BLaER1 treated with 17β-estradiol and CSF1 and Interleukin-3, amounts not matched to agents 10 nM and 100 nM (cell line): ENCODE measurements around the gene MED23.

Experiments used
- H3K27ac ChIP-seq, 11 experiments: shearing (Covaris generic); formaldehyde crosslinking; 2 replicates each; pipeline ENCODE4 v1.8.1; 2022
- H3K27me3 ChIP-seq, 11 experiments: shearing (Covaris generic); formaldehyde crosslinking; 2 replicates each; pipeline ENCODE4 v1.8.1; 2022
- H3K36me3 ChIP-seq, 11 experiments: shearing (Covaris generic); formaldehyde crosslinking; 2 replicates each; pipeline ENCODE4 v1.8.1; 2022
- H3K4me1 ChIP-seq, 10 experiments: shearing (Covaris generic); formaldehyde crosslinking; 2 replicates each; pipeline ENCODE4 v1.8.1; 2022
- H3K4me2 ChIP-seq, 11 experiments: shearing (Covaris generic); formaldehyde crosslinking; 2 replicates each; pipeline ENCODE4 v1.8.1; 2022
- H3K4me3 ChIP-seq, 10 experiments: shearing (Covaris generic); formaldehyde crosslinking; 2 replicates each; pipeline ENCODE4 v1.8.1; 2022
- H3K9ac ChIP-seq, 11 experiments: shearing (Covaris generic); formaldehyde crosslinking; 2 replicates each; pipeline ENCODE4 v1.8.1; 2022
- H3K9me3 ChIP-seq, 11 experiments: shearing (Covaris generic); formaldehyde crosslinking; replicated peaks in 1 of 11; 2 replicates each; pipeline ENCODE4 v1.8.1; 2022
- H4K20me1 ChIP-seq, 11 experiments: shearing (Covaris generic); formaldehyde crosslinking; 2 replicates each; pipeline ENCODE4 v1.8.1; 2022
- Cebpa-rat ChIP-seq, 11 experiments: shearing (Covaris generic); IDR thresholded peaks; 2 replicates each; pipeline ENCODE4 v1.8.1; 2022

Gene MED23

GRCh38 chr6:131643855-131644460, 15.9 kb upstream of the MED23 start:
- Histone ChIP-seq H3K9me3 (no peaks in the 10 kb centered on the region), H3K27me3 (no peaks in the 10 kb centered on the region), H3K9ac (no peak overlapping the region), H4K20me1 (no peaks in the 10 kb centered on the region), H3K4me1 (peaks cover 0 to 5% (median 0%) of the 10 kb centered on the region in 10 experiments; a peak in 2 of 20 replicates), H3K27ac (no peak overlapping the region), H3K4me2 (no peak overlapping the region), H3K4me3 (no peak overlapping the region), H3K36me3 (no peaks in the 10 kb centered on the region)
- no peak for TF ChIP-seq Cebpa-rat (IDR thresholded peaks at IDR 0.05)

GRCh38 chr6:131642987-131643611, 15.1 kb upstream of the MED23 start:
- Histone ChIP-seq H4K20me1 (no peaks in the 10 kb centered on the region), H3K9ac (no peak overlapping the region), H3K36me3 (no peaks in the 10 kb centered on the region), H3K4me3 (no peak overlapping the region), H3K27me3 (no peaks in the 10 kb centered on the region), H3K9me3 (no peaks in the 10 kb centered on the region), H3K4me2 (no peak overlapping the region), H3K27ac (no peak overlapping the region), H3K4me1 (peaks cover 0 to 5% (median 0%) of the 10 kb centered on the region in 10 experiments; a peak in 1 of 20 replicates)
- no peak for TF ChIP-seq Cebpa-rat (IDR thresholded peaks at IDR 0.05)

GRCh38 chr6:131642565-131642964, 14.5 kb upstream of the MED23 start:
- Histone ChIP-seq H3K4me3 (no peak overlapping the region), H4K20me1 (no peaks in the 10 kb centered on the region), H3K4me1 (peaks cover 0 to 5% (median 0%) of the 10 kb centered on the region in 10 experiments; a peak in 1 of 20 replicates), H3K27ac (no peak overlapping the region), H3K9ac (no peak overlapping the region), H3K36me3 (no peaks in the 10 kb centered on the region), H3K27me3 (no peaks in the 10 kb centered on the region), H3K9me3 (no peaks in the 10 kb centered on the region), H3K4me2 (no peak overlapping the region)
- no peak for TF ChIP-seq Cebpa-rat (IDR thresholded peaks at IDR 0.05)

- Histone ChIP-seq H4K20me1 (no peaks in the 10 kb centered on the region), H3K4me3 (no peak overlapping the region), H3K9me3 (no peaks in the 10 kb centered on the region), H3K27ac (no peak overlapping the region), H3K4me1 (peaks cover 0 to 3% (median 0%) of the 10 kb centered on the region in 10 experiments; a peak in 2 of 20 replicates), H3K27me3 (no peaks in the 10 kb centered on the region), H3K9ac (no peak overlapping the region), H3K4me2 (no peak overlapping the region), H3K36me3 (no peaks in the 10 kb centered on the region)
- TF ChIP-seq Cebpa-rat (IDR thresholded peaks at IDR 0.05) = no peak
These were observed 13.5 kb upstream of the MED23 start for GRCh38 chr6:131641554-131641953.

GRCh38 chr6:131640576-131640975, 12.5 kb upstream of the MED23 start:
- Histone ChIP-seq H3K9ac (no peak overlapping the region), H3K4me2 (no peak overlapping the region), H3K4me3 (no peak overlapping the region), H4K20me1 (no peaks in the 10 kb centered on the region), H3K36me3 (no peaks in the 10 kb centered on the region), H3K9me3 (no peaks in the 10 kb centered on the region), H3K4me1 (peaks cover 0 to 10% (median 8%) of the 10 kb centered on the region in 10 experiments; a peak in 15 of 20 replicates), H3K27me3 (no peaks in the 10 kb centered on the region; a peak in 1 of 22 replicates), H3K27ac (no peak overlapping the region)
- TF ChIP-seq Cebpa-rat (IDR thresholded peaks at IDR 0.05) = no peak

- H3K9me3 ChIP-seq = no peaks in the 10 kb centered on the region
- no peak overlapping the region for H3K27ac ChIP-seq
- H3K36me3 ChIP-seq = no peaks in the 10 kb centered on the region
- H3K4me1 ChIP-seq = peaks cover 0 to 14% (median 12%) of the 10 kb centered on the region in 10 experiments; a peak in 15 of 20 replicates
- H3K27me3 ChIP-seq = no peaks in the 10 kb centered on the region; a peak in 1 of 22 replicates
- no peaks in the 10 kb centered on the region for H4K20me1 ChIP-seq
- TF ChIP-seq Cebpa-rat (IDR thresholded peaks at IDR 0.05) = no peak
- H3K9ac ChIP-seq = no peak overlapping the region
- no peak overlapping the region for H3K4me3 ChIP-seq
- H3K4me2 ChIP-seq = no peak overlapping the region
These were observed 12.1 kb upstream of the MED23 start for GRCh38 chr6:131640100-131640499.

GRCh38 chr6:131638013-131638412, 10.0 kb upstream of the MED23 start:
- TF ChIP-seq Cebpa-rat (IDR thresholded peaks at IDR 0.05) = no peak
- H3K9ac ChIP-seq = no peak overlapping the region
- no peaks in the 10 kb centered on the region; a peak in 1 of 22 replicates for H3K27me3 ChIP-seq
- no peaks in the 10 kb centered on the region for H4K20me1 ChIP-seq
- no peaks in the 10 kb centered on the region for H3K36me3 ChIP-seq
- H3K27ac ChIP-seq = no peak overlapping the region
- H3K4me3 ChIP-seq = no peak overlapping the region
- peaks cover 0 to 16% (median 12%) of the 10 kb centered on the region in 10 experiments; a peak in 15 of 20 replicates for H3K4me1 ChIP-seq
- no peak overlapping the region for H3K4me2 ChIP-seq
- no peaks in the 10 kb centered on the region for H3K9me3 ChIP-seq

- Histone ChIP-seq H3K4me3 (no peak within 1 kb of the TSS), H3K9me3 (no peaks in the 10 kb centered on the region), H3K4me2 (peak within 1 kb of the TSS in 6 of 11 experiments; percentile 56 to 86 (median 72); a peak in 10 of 22 replicates), H3K27me3 (no peaks in the 10 kb centered on the region; a peak in 1 of 22 replicates), H3K9ac (no peak within 1 kb of the TSS), H3K36me3 (no peaks in the 10 kb centered on the region), H4K20me1 (no peaks in the 10 kb centered on the region), H3K4me1 (peaks cover 0 to 16% (median 12%) of the 10 kb centered on the region in 10 experiments; a peak in 15 of 20 replicates), H3K27ac (no peak within 1 kb of the TSS)
- TF ChIP-seq Cebpa-rat (IDR thresholded peaks at IDR 0.05) = no peak
These were observed 9.1 kb upstream of the MED23 start, which contains the start of gene ENPP3 for GRCh38 chr6:131636880-131637792. ENPP3 (plus strand) TSS chr6:131637302; CDS start chr6:131637385, 83 bp downstream.
